ENCODE results near the gene MBLAC1. TPM values are rescaled to one million over a fixed set of nuclear protein-coding genes. Genes with fewer than 3 reads are reported as not detected.

Gene MBLAC1
- total RNA-seq, 1 experiment from 2014 or later, result 3.5 TPM

- no peak for TF ChIP-seq ZSCAN18 (CRISPR knock-in tag; IDR thresholded peaks at IDR 0.05)
- no peak for TF ChIP-seq ARID4B (CRISPR knock-in tag; IDR thresholded peaks at IDR 0.05; ENCODE audit: borderline replicate concordance)
Observed at GRCh38 chr7:100152404-100152803, 25.6 kb downstream of the MBLAC1 start (continued).

- DNase-seq (ENCODE audit: low spot score), result no peak
- H3K36me3 Mint-ChIP-seq, result peaks cover 32% of the 10 kb centered on the region
- TF ChIP-seq AFF4 (CRISPR knock-in tag; IDR thresholded peaks at IDR 0.05; ENCODE audit: borderline replicate concordance) (no peak), E2F4 (CRISPR knock-in tag; IDR thresholded peaks at IDR 0.05; ENCODE audit: borderline replicate concordance, low read depth) (no peak), MYBL2 (CRISPR knock-in tag; IDR thresholded peaks at IDR 0.05) (no peak), NR1H2 (CRISPR knock-in tag; IDR thresholded peaks at IDR 0.05) (no peak), ATF3 (CRISPR knock-in tag; conservative IDR thresholded peaks at IDR 0.05) (no peak), ARID4B (CRISPR knock-in tag; IDR thresholded peaks at IDR 0.05; ENCODE audit: borderline replicate concordance) (no peak), USF2 (CRISPR knock-in tag; IDR thresholded peaks at IDR 0.05) (no peak), USF1 (CRISPR knock-in tag; IDR thresholded peaks at IDR 0.05) (no peak), TEAD4 (CRISPR knock-in tag; IDR thresholded peaks at IDR 0.05) (no peak), E2F5 (CRISPR knock-in tag; IDR thresholded peaks at IDR 0.05) (no peak), ZNF232 (CRISPR knock-in tag; IDR thresholded peaks at IDR 0.05) (no peak), SP1 (CRISPR knock-in tag; conservative IDR thresholded peaks at IDR 0.05) (no peak), FOXJ3 (CRISPR knock-in tag; IDR thresholded peaks at IDR 0.05; ENCODE audit: borderline replicate concordance) (no peak), FOXK1 (CRISPR knock-in tag; IDR thresholded peaks at IDR 0.05) (no peak)
Observed at GRCh38 chr7:100152937-100153666, 26.3 kb downstream of the MBLAC1 start.

More at GRCh38 chr7:100152937-100153666, 26.3 kb downstream of the MBLAC1 start:
- no peaks in the 10 kb centered on the region for H3K27me3 Mint-ChIP-seq (ENCODE audit: low read depth)
- H3K27ac Mint-ChIP-seq, result 0 out of 2 replicates have a peak overlapping the region, but pooled peaks have one; percentile 35
- ChIA-PET POLR2A (no interaction called here), CTCF (interaction anchor here (0.7 kb wide), 1 partner anchor 11 kb away, joined by 3 read pairs; no protein-coding TSS in a partner anchor)
- peaks cover 38% of the 10 kb centered on the region for H3K4me1 Mint-ChIP-seq
- no peaks in the 10 kb centered on the region for H3K9me3 Mint-ChIP-seq
- ATAC-seq, result no peak
- no peak overlapping the region for H3K4me3 Mint-ChIP-seq
